IMR-90 (cell line): ENCODE results near the gene FARS2. TPM values are rescaled to one million over a fixed set of nuclear protein-coding genes. Genes with fewer than 3 reads are reported as not detected.

ENCODE experiments used
- ATAC-seq: fragments of 200-7000 bp; cut with Tn5 transposase; 2 replicates; pipeline ENCODE4 v1.9.1; 2020; ENCODE audit warnings: low read depth, mild to moderate bottlenecking, moderate library complexity
- BruUV-seq: library from RNA; stranded (reverse); fragments of 400-500 nt; replicated peaks from 2 replicates; lab custom pipeline; 2021; lab: Mats Ljungman, UMichigan
- CTCF ChIA-PET: fragments of 300-600 bp; formaldehyde crosslinking; extraction: SDS; loops from one replicate; lab custom pipeline; 2021; ENCODE audit warnings: antibody characterized with exemption; lab: Yijun Ruan, JAX
- POLR2A ChIA-PET: fragments of 300-600 bp; sonication (Branson Sonifier 250); formaldehyde crosslinking; loops from one replicate; lab custom pipeline; 2022; ENCODE audit warnings: antibody characterized with exemption; ENCODE audit not compliant: unreplicated experiment; lab: Charles Lee
- DNase-seq: peaks from one replicate; pipeline ENCODE4 v3.0.0; 2013
- H2AFZ ChIP-seq: replicated peaks from 2 replicates; pipeline ENCODE3; 2013; ENCODE audit warnings: low read length, mild to moderate bottlenecking; ENCODE audit not compliant: poor library complexity
- H2AK5ac ChIP-seq: 2 replicates; pipeline ENCODE4 v1.6.1; 2013; ENCODE audit warnings: low read depth, low read length, inconsistent platforms
- H2AK9ac ChIP-seq: replicated peaks from 2 replicates; pipeline ENCODE3; 2013; ENCODE audit warnings: mild to moderate bottlenecking, low read depth, low read length, moderate library complexity; ENCODE audit not compliant: poor library complexity
- H2BK120ac ChIP-seq: 2 replicates; pipeline ENCODE4 v1.6.1; 2013; ENCODE audit warnings: low read depth, low read length, inconsistent platforms
- H2BK15ac ChIP-seq: 3 replicates; pipeline ENCODE4 v1.6.1; 2013; ENCODE audit warnings: low read depth, low read length, inconsistent platforms
- H2BK20ac ChIP-seq: 2 replicates; pipeline ENCODE4 v1.6.1; 2013; ENCODE audit warnings: low read depth, mild to moderate bottlenecking, inconsistent platforms, low read length, moderate library complexity
- H2BK5ac ChIP-seq: 2 replicates; pipeline ENCODE4 v1.6.1; 2013; ENCODE audit warnings: mild to moderate bottlenecking, low read depth, low read length, inconsistent platforms; ENCODE audit not compliant: poor library complexity, severe bottlenecking
- H3K14ac ChIP-seq: replicated peaks from 2 replicates; pipeline ENCODE4 v1.6.1; 2013; ENCODE audit warnings: low read depth, low read length, inconsistent platforms
- H3K18ac ChIP-seq: 2 replicates; pipeline ENCODE4 v1.6.1; 2013; ENCODE audit warnings: low read depth, low read length, control low read depth
- H3K23ac ChIP-seq: 2 replicates; pipeline ENCODE4 v1.6.1; 2013; ENCODE audit warnings: low read depth, low read length, inconsistent platforms
- H3K27ac ChIP-seq: 2 replicates; pipeline ENCODE4 v1.5.1; 2013; ENCODE audit warnings: mild to moderate bottlenecking, control low read depth, low read length; ENCODE audit not compliant: insufficient read depth
- H3K27me3 ChIP-seq: 2 replicates; pipeline ENCODE4 v1.6.1; 2013; ENCODE audit warnings: low read length; ENCODE audit not compliant: control insufficient read depth, insufficient read depth
- H3K36me3 ChIP-seq: 2 replicates; pipeline ENCODE4 v1.6.1; 2013; ENCODE audit warnings: low read length, mixed read lengths; ENCODE audit not compliant: control insufficient read depth, insufficient read depth
- H3K4ac ChIP-seq: 2 replicates; pipeline ENCODE4 v1.6.1; 2013; ENCODE audit warnings: low read depth, low read length, inconsistent platforms
- H3K4me1 ChIP-seq: 2 replicates; pipeline ENCODE4 v1.6.1; 2013; ENCODE audit warnings: low read length, mixed read lengths; ENCODE audit not compliant: control insufficient read depth, insufficient read depth
- H3K4me2 ChIP-seq: 2 replicates; pipeline ENCODE4 v1.6.1; 2013; ENCODE audit warnings: low read depth, mild to moderate bottlenecking, control low read depth, low read length, moderate library complexity
- H3K4me3 ChIP-seq: 2 replicates; pipeline ENCODE4 v1.5.1; 2013; ENCODE audit warnings: low read depth, mild to moderate bottlenecking, control low read depth, low read length, moderate library complexity; ENCODE audit not compliant: insufficient read depth
- H3K56ac ChIP-seq: 2 replicates; pipeline ENCODE4 v1.6.1; 2013; ENCODE audit warnings: low read length, inconsistent platforms; ENCODE audit not compliant: insufficient read depth; ENCODE audit errors: extremely low read depth
- H3K79me1 ChIP-seq, 2 experiments: 2 replicates each; pipeline ENCODE4 v1.6.1; 2013; ENCODE audit warnings: low read length in 2 of 2, inconsistent platforms in 1 of 2, low read depth in 1 of 2
- H3K9ac ChIP-seq: 2 replicates; pipeline ENCODE4 v1.6.1; 2013; ENCODE audit warnings: low read depth, low read length, control low read depth
- H3K9me1 ChIP-seq: 2 replicates; pipeline ENCODE4 v1.6.1; 2013; ENCODE audit warnings: low read length, inconsistent platforms; ENCODE audit not compliant: insufficient read depth
- H3K9me3 ChIP-seq: 2 replicates; pipeline ENCODE4 v1.6.1; 2013; ENCODE audit warnings: low read length; ENCODE audit not compliant: control insufficient read depth, insufficient read depth
- H4K20me1 ChIP-seq: 2 replicates; pipeline ENCODE4 v1.6.1; 2013; ENCODE audit warnings: low read length, inconsistent platforms; ENCODE audit not compliant: insufficient read depth
- H4K5ac ChIP-seq: 2 replicates; pipeline ENCODE4 v1.6.1; 2013; ENCODE audit warnings: mild to moderate bottlenecking, low read depth, low read length, control low read depth
- H4K8ac ChIP-seq, 2 experiments: 2 replicates each; pipeline ENCODE4 v1.6.1; 2013; ENCODE audit warnings: low read depth in 2 of 2, low read length in 2 of 2, control low read depth in 1 of 2, inconsistent platforms in 1 of 2
- H4K91ac ChIP-seq: 2 replicates; pipeline ENCODE4 v1.6.1; 2013; ENCODE audit warnings: low read depth, low read length, inconsistent platforms; ENCODE audit not compliant: insufficient read depth
- CEBPB ChIP-seq: IDR thresholded peaks from 2 replicates; pipeline ENCODE4 v1.6.1; 2012; ENCODE audit warnings: low read depth, low read length, improper control_type of control experiment
- RFX5 ChIP-seq: IDR thresholded peaks from 2 replicates; pipeline ENCODE4 v1.8.0; 2012; ENCODE audit warnings: low read depth, mild to moderate bottlenecking, low read length, moderate library complexity
- SMC3 ChIP-seq: fragments of 150-350 bp; IDR thresholded peaks from 2 replicates; pipeline ENCODE4 v1.6.1; 2016; ENCODE audit warnings: low read depth, mild to moderate bottlenecking, antibody characterized with exemption, low read length, moderate library complexity
- USF2 ChIP-seq: fragments of 150-350 bp; IDR thresholded peaks from 2 replicates; pipeline ENCODE4 v1.6.1; 2017; ENCODE audit warnings: mild to moderate bottlenecking, antibody characterized with exemption, low read length, low read depth
- whole genome bisulfite sequencing, 2 experiments: methylation state at CpG; one replicate each; pipeline versions ENCODE4 v1.1.5 to v1.1.7; 2013; ENCODE audit warnings: missing lambda C conversion rate in 2 of 2; ENCODE audit not compliant: insufficient read length in 1 of 2; ENCODE audit errors: extremely low coverage in 2 of 2; 5-methylcytosine and 5-hydroxymethylcytosine counted together
- dilution Hi-C: fragments of 300-500 bp; cut with HindIII; formaldehyde crosslinking; loops from one replicate; pipeline ENCODE4 v1.14.3; 2018; ENCODE audit warnings: low sequenced_read_pairs; ENCODE audit not compliant: unreplicated experiment
- in situ Hi-C: fragments of 300-500 bp; cut with MboI; formaldehyde crosslinking; loops from 3 replicates; pipeline ENCODE4 v1.14.3; 2019; ENCODE audit warnings: low sequenced_read_pairs, inconsistent platforms, mixed read lengths
- intact Hi-C: fragments of 100-400 bp; cut with micrococcal nuclease; formaldehyde crosslinking; loops from 2 replicates; pipeline ENCODE4 v1.10.0; 2022
- polyA plus RNA-seq, 3 experiments: library from polyadenylated mRNA; depleted of rRNA; stranded (reverse); fragments of >200 nt; gene quantifications; 2 replicates each; pipeline ENCODE4 v1.2.3, GENCODE V29; 2012; ENCODE audit warnings: low replicate concordance in 1 of 3
- total RNA-seq: library from RNA; depleted of rRNA; stranded (reverse); fragments of >200 nt; gene quantifications from 2 replicates; pipeline ENCODE4 v1.2.3, GENCODE V29; 2012
- TF ChIP-seq, protein P1 (sequence below): conservative IDR thresholded peaks from 2 replicates; pipeline ENCODE4 v1.5.1; 2012; ENCODE audit warnings: mild to moderate bottlenecking, low read depth, low read length, improper control_type of control experiment

FARS2 gene
- total and polyA plus RNA-seq, 2 of the 4 experiments (the other 2 are of a cell fraction), result 12.1 to 28.9 TPM

DNA sequence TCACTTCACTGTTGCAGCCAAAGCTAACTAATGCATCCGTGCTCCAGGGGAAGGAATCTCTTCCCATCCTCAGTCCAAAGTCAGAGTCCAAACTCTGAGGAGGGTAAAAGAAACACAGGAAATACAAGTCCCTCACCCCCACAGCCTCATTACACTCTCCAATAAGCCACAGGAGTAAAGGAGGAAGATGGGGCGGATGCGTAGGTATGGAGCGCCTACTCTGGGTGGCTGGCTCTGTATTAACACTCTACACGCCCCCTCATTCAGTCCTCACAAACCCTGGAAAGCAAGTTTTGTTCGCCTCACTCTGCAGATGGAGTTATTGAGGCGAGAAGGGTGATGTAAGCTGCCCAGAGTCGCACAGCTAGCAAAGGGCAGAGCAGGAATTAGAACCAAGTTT, 502.6 kb downstream of the FARS2 start:
- Histone ChIP-seq H3K79me1 (no peaks in the 10 kb centered on the region), H3K27ac (no peak overlapping the region), H4K8ac (no peak overlapping the region), H3K36me3 (no peaks in the 10 kb centered on the region), H2AK9ac (no peak overlapping the region), H3K18ac (no peak overlapping the region), H4K20me1 (no peaks in the 10 kb centered on the region), H2AK5ac (no peak overlapping the region), H2BK20ac (no peak overlapping the region), H3K9me3 (no peaks in the 10 kb centered on the region), H3K9ac (no peak overlapping the region), H3K14ac (no peak overlapping the region), H3K4me1 (no peaks in the 10 kb centered on the region), H2BK120ac (no peak overlapping the region), H2BK5ac (no peak overlapping the region), H3K4me3 (no peak overlapping the region), H3K4me2 (no peak overlapping the region), H3K27me3 (no peaks in the 10 kb centered on the region), H4K5ac (no peak overlapping the region), H3K23ac (no peak overlapping the region), H2BK15ac (no peak overlapping the region), H3K56ac (no peak overlapping the region), H4K91ac (no peak overlapping the region), H2AFZ (no peak overlapping the region), H3K9me1 (no peaks in the 10 kb centered on the region), H3K4ac (no peak overlapping the region)
- WGBS, 2 experiments, result no CpG with 5 or more reads among the region's 8 CpGs
- dilution Hi-C loops, result no loop called here
- in situ Hi-C loops, result no loop called here
- ATAC-seq (no peak; the same call in 1 of the 2 replicates), DNase-seq (peak; percentile 8)
- ChIA-PET CTCF (interaction anchor here (0.7 to 1.4 kb wide), 2 partner anchors 293 to 353 kb away, joined by 3 to 6 read pairs; no protein-coding TSS in a partner anchor), POLR2A (no interaction called here)
- TF ChIP-seq RFX5, result no peak
- no peak for TF ChIP-seq USF2
- TF ChIP-seq, protein P1, sequence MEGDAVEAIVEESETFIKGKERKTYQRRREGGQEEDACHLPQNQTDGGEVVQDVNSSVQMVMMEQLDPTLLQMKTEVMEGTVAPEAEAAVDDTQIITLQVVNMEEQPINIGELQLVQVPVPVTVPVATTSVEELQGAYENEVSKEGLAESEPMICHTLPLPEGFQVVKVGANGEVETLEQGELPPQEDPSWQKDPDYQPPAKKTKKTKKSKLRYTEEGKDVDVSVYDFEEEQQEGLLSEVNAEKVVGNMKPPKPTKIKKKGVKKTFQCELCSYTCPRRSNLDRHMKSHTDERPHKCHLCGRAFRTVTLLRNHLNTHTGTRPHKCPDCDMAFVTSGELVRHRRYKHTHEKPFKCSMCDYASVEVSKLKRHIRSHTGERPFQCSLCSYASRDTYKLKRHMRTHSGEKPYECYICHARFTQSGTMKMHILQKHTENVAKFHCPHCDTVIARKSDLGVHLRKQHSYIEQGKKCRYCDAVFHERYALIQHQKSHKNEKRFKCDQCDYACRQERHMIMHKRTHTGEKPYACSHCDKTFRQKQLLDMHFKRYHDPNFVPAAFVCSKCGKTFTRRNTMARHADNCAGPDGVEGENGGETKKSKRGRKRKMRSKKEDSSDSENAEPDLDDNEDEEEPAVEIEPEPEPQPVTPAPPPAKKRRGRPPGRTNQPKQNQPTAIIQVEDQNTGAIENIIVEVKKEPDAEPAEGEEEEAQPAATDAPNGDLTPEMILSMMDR, result no peak
- no peak for TF ChIP-seq CEBPB
- no peak for TF ChIP-seq SMC3
- intact Hi-C loops, result no loop called here
- BruUV-seq, result no TSS peak
